Caco-2 (cell line): ENCODE measurements around the gene SLC9C2. TPM values are rescaled to one million over a fixed set of nuclear protein-coding genes. Genes with fewer than 3 reads are reported as not detected.

Experiments used
- BruUV-seq: library from RNA; stranded (reverse); fragments of 400-500 nt; replicated peaks from 2 replicates; lab custom pipeline; 2021; lab: Mats Ljungman, UMichigan
- CTCF ChIA-PET: fragments of 300-600 bp; sonication (Branson Sonifier 250); formaldehyde crosslinking; loops from one replicate; lab custom pipeline; 2022; ENCODE audit warnings: antibody characterized with exemption; lab: Charles Lee
- POLR2A ChIA-PET: fragments of 300-600 bp; sonication (Branson Sonifier 250); formaldehyde crosslinking; loops from one replicate; lab custom pipeline; 2022; ENCODE audit warnings: antibody characterized with exemption; lab: Charles Lee
- DNase-seq, 2 experiments: peaks; one replicate each; pipeline versions ENCODE4 v3.0.0 to v3.0.0-alpha.2; 2020 to 2022
- H3K27me3 ChIP-seq: replicated peaks from 2 replicates; pipeline ENCODE4 v1.6.0; 2011; ENCODE audit warnings: low read length; ENCODE audit not compliant: control insufficient read depth, insufficient read depth
- H3K36me3 ChIP-seq: 2 replicates; pipeline ENCODE4 v1.5.1; 2011; ENCODE audit warnings: low read length; ENCODE audit not compliant: control insufficient read depth, insufficient read depth
- H3K4me1 ChIP-seq: fragments of 250-450 bp; sonication (Bioruptor Pico); 2 replicates; pipeline ENCODE4 v1.5.1; 2020; ENCODE audit warnings: mild to moderate bottlenecking
- H3K4me3 ChIP-seq: 2 replicates; pipeline ENCODE4 v1.5.1; 2011; ENCODE audit warnings: low read depth, mild to moderate bottlenecking, control low read depth, low read length
- H3K9me3 ChIP-seq: fragments of 250-450 bp; sonication (Bioruptor Pico); 2 replicates; pipeline ENCODE4 v1.5.1; 2020; ENCODE audit warnings: mild to moderate bottlenecking, moderate library complexity
- H3K27ac Mint-ChIP-seq: one replicate; pipeline ENCODE4 v1.8.0; 2022; ENCODE audit warnings: mixed read lengths; ENCODE audit not compliant: unreplicated experiment
- H3K27me3 Mint-ChIP-seq: one replicate; pipeline ENCODE4 v1.8.0; 2022; ENCODE audit warnings: mixed read lengths; ENCODE audit not compliant: insufficient read depth, unreplicated experiment
- H3K36me3 Mint-ChIP-seq: one replicate; pipeline ENCODE4 v1.8.0; 2022; ENCODE audit warnings: mild to moderate bottlenecking, mixed read lengths; ENCODE audit not compliant: insufficient read depth, unreplicated experiment
- H3K4me1 Mint-ChIP-seq: one replicate; pipeline ENCODE4 v1.8.0; 2022; ENCODE audit warnings: low read depth, mixed read lengths; ENCODE audit not compliant: unreplicated experiment
- H3K4me3 Mint-ChIP-seq: one replicate; pipeline ENCODE4 v1.8.0; 2022; ENCODE audit warnings: mild to moderate bottlenecking, moderate library complexity, mixed read lengths; ENCODE audit not compliant: unreplicated experiment
- H3K9me3 Mint-ChIP-seq: one replicate; pipeline ENCODE4 v1.8.0; 2022; ENCODE audit warnings: mixed read lengths; ENCODE audit not compliant: unreplicated experiment
- CTCF ChIP-seq, 2 experiments: fragments of 200-600 bp in 1 of 2; IDR thresholded peaks; 1 replicate in 1 of 2; 2 replicates in 1 of 2; pipeline versions ENCODE4 v1.5.1 to v1.8.0; 2011 to 2022; ENCODE audit warnings: antibody characterized with exemption in 1 of 2, control low read depth in 1 of 2, inconsistent platforms in 1 of 2, low read depth in 1 of 2, low read length in 1 of 2, mild to moderate bottlenecking in 1 of 2, moderate library complexity in 1 of 2; ENCODE audit not compliant: insufficient read depth in 1 of 2, severe bottlenecking in 1 of 2, unreplicated experiment in 1 of 2
- intact Hi-C: fragments of 100-400 bp; cut with micrococcal nuclease; formaldehyde crosslinking; loops from one replicate; pipeline ENCODE4 v1.10.0; 2022; ENCODE audit not compliant: unreplicated experiment
- total RNA-seq: library from RNA; stranded (reverse); gene quantifications from 2 replicates; pipeline ENCODE4 v1.2.3, GENCODE V29; 2022

SLC9C2 gene
- total RNA-seq, 1 experiment from 2014 or later = not detected

- no peaks in the 10 kb centered on the region; the same call in 1 of the 2 replicates for H3K27me3 ChIP-seq
- no peaks in the 10 kb centered on the region for H3K9me3 ChIP-seq
- CTCF ChIA-PET = interaction anchor here (0.6 kb wide), 1 partner anchor 608 kb away, joined by 3 read pairs; no protein-coding TSS in a partner anchor
- Mint-ChIP-seq H3K36me3 (no peaks in the 10 kb centered on the region), H3K27me3 (no peaks in the 10 kb centered on the region), H3K9me3 (no peaks in the 10 kb centered on the region), H3K4me3 (no peak overlapping the region), H3K4me1 (peaks cover 16% of the 10 kb centered on the region), H3K27ac (peak overlapping the region; percentile 83)
- intact Hi-C loops = loop anchor here (1.0 kb wide), 1 partner anchor 18 kb away; no protein-coding TSS in a partner anchor
- no peak for TF ChIP-seq CTCF (IDR thresholded peaks at IDR 0.05; ENCODE audit: insufficient read depth in 1 of 2, low read depth in 1 of 2, low read length in 1 of 2, severe bottlenecking in 1 of 2, unreplicated experiment in 1 of 2)
- H3K4me3 ChIP-seq = no peak overlapping the region
- no TSS peak for BruUV-seq
- H3K36me3 ChIP-seq = no peaks in the 10 kb centered on the region
- peaks cover 22% of the 10 kb centered on the region; the same call in 1 of the 2 replicates for H3K4me1 ChIP-seq
- peak in 1 of 2 experiments; percentile 41 for DNase-seq
- POLR2A ChIA-PET = interaction anchor here (0.5 to 1.0 kb wide), 4 partner anchors 18 to 723 kb away, joined by 3 to 7 read pairs (median 4); partner anchors contain the start of gene PRDX6
Observed at GRCh38 chr1:173507205-173507846, 95.5 kb downstream of the SLC9C2 start.

GRCh38 chr1:173506437-173506836, 96.4 kb downstream of the SLC9C2 start:
- Mint-ChIP-seq H3K9me3 (no peaks in the 10 kb centered on the region), H3K27me3 (no peaks in the 10 kb centered on the region), H3K27ac (no peak overlapping the region), H3K4me1 (peaks cover 16% of the 10 kb centered on the region), H3K36me3 (no peaks in the 10 kb centered on the region), H3K4me3 (no peak overlapping the region)
- peak in 1 of 2 experiments; percentile 17 for DNase-seq
- CTCF ChIA-PET = no interaction called here
- Histone ChIP-seq H3K36me3 (no peaks in the 10 kb centered on the region), H3K4me1 (peaks cover 22% of the 10 kb centered on the region; the same call in 1 of the 2 replicates), H3K4me3 (no peak overlapping the region), H3K27me3 (no peaks in the 10 kb centered on the region; the same call in 1 of the 2 replicates), H3K9me3 (no peaks in the 10 kb centered on the region)
- BruUV-seq = no TSS peak
- TF ChIP-seq CTCF (IDR thresholded peaks at IDR 0.05; ENCODE audit: insufficient read depth in 1 of 2, low read depth in 1 of 2, low read length in 1 of 2, severe bottlenecking in 1 of 2, unreplicated experiment in 1 of 2) = peak in 1 of 2 experiments; percentile 27
- POLR2A ChIA-PET = interaction anchor here (1.0 kb wide), 1 partner anchor 30 kb away, joined by 7 read pairs; the partner anchor contains the start of gene PRDX6
- intact Hi-C loops = no loop called here

GRCh38 chr1:173505391-173505790, 97.5 kb downstream of the SLC9C2 start:
- ChIA-PET CTCF (no interaction called here), POLR2A (interaction anchor here (1.3 kb wide), 1 partner anchor 363 kb away, joined by 3 read pairs; the partner anchor contains the start of gene ZBTB37)
- Mint-ChIP-seq H3K4me3 (no peak overlapping the region), H3K9me3 (no peaks in the 10 kb centered on the region), H3K36me3 (no peaks in the 10 kb centered on the region), H3K27me3 (no peaks in the 10 kb centered on the region), H3K27ac (no peak overlapping the region), H3K4me1 (peaks cover 16% of the 10 kb centered on the region)
- TF ChIP-seq CTCF (IDR thresholded peaks at IDR 0.05; ENCODE audit: insufficient read depth in 1 of 2, low read depth in 1 of 2, low read length in 1 of 2, severe bottlenecking in 1 of 2, unreplicated experiment in 1 of 2) = no peak
- Histone ChIP-seq H3K27me3 (no peaks in the 10 kb centered on the region; the same call in 1 of the 2 replicates), H3K9me3 (no peaks in the 10 kb centered on the region), H3K4me1 (peaks cover 22% of the 10 kb centered on the region; the same call in 1 of the 2 replicates), H3K4me3 (no peak overlapping the region), H3K36me3 (no peaks in the 10 kb centered on the region)
- BruUV-seq = no TSS peak
- no peak for DNase-seq
- intact Hi-C loops = no loop called here
